ENCODE measurements around the gene ALX1. TPM values are rescaled to one million over a fixed set of nuclear protein-coding genes. Genes with fewer than 3 reads are reported as not detected.
A peak's percentile ranks its signal among the peaks of the same experiment; 100 is the strongest.

ALX1 gene
- total and polyA plus RNA-seq, 2 donors = 0.24 to 1.1 TPM

GRCh38 chr12:85278598-85279448 lies 1.2 kb upstream of the ALX1 start:
- H3K36me3 ChIP-seq (ENCODE audit: insufficient read depth) = no peaks in the 10 kb centered on the region
- H3K4me3 ChIP-seq (ENCODE audit: low read depth, low read length) = no peak overlapping the region
- H3K27ac ChIP-seq (ENCODE audit: low read depth) = no peak overlapping the region
- 58% methylated on average over 37 of the region's 37 CpGs for WGBS
- no peaks in the 10 kb centered on the region for H3K4me1 ChIP-seq (ENCODE audit: insufficient read depth)
- no peak for DNase-seq (ENCODE audit: extremely low spot score)

- H3K4me1 ChIP-seq (ENCODE audit: insufficient read depth) = no peaks in the 10 kb centered on the region
- H3K27ac ChIP-seq (ENCODE audit: low read depth) = no peak overlapping the region
- DNase-seq (ENCODE audit: extremely low spot score) = no peak
- H3K4me3 ChIP-seq (ENCODE audit: low read depth, low read length) = peak overlapping the region; percentile 23
- WGBS = 4% methylated on average over 44 of the region's 44 CpGs
- H3K36me3 ChIP-seq (ENCODE audit: insufficient read depth) = no peaks in the 10 kb centered on the region
These were observed 413 bp upstream of the ALX1 start for GRCh38 chr12:85279449-85280164.

GRCh38 chr12:85280984-85281630 lies 1.1 kb downstream of the ALX1 start:
- WGBS = 5% methylated on average over 15 of the region's 15 CpGs
- DNase-seq (ENCODE audit: extremely low spot score) = no peak
- no peaks in the 10 kb centered on the region for H3K36me3 ChIP-seq (ENCODE audit: insufficient read depth)
- H3K4me1 ChIP-seq (ENCODE audit: insufficient read depth) = no peaks in the 10 kb centered on the region
- peak overlapping the region; percentile 23 for H3K4me3 ChIP-seq (ENCODE audit: low read depth, low read length)
- no peak overlapping the region for H3K27ac ChIP-seq (ENCODE audit: low read depth)

GRCh38 chr12:85281636-85282312 lies 1.8 kb downstream of the ALX1 start:
- 14% methylated on average over 11 of the region's 11 CpGs for WGBS
- no peak overlapping the region for H3K4me3 ChIP-seq (ENCODE audit: low read depth, low read length)

GRCh38 chr12:85283560-85283959 lies 3.5 kb downstream of the ALX1 start:
- Histone ChIP-seq H3K4me1 (ENCODE audit: insufficient read depth) (no peaks in the 10 kb centered on the region), H3K4me3 (ENCODE audit: low read depth, low read length) (no peak overlapping the region), H3K27ac (ENCODE audit: low read depth) (no peak overlapping the region), H3K36me3 (ENCODE audit: insufficient read depth) (no peaks in the 10 kb centered on the region)
- 49% methylated on average over 6 of the region's 6 CpGs for WGBS
- DNase-seq (ENCODE audit: extremely low spot score) = no peak

More at GRCh38 chr12:85281636-85282312, 1.8 kb downstream of the ALX1 start:
- H3K4me1 ChIP-seq (ENCODE audit: insufficient read depth) = no peaks in the 10 kb centered on the region
- no peak overlapping the region for H3K27ac ChIP-seq (ENCODE audit: low read depth)
- no peak for DNase-seq (ENCODE audit: extremely low spot score)
- H3K36me3 ChIP-seq (ENCODE audit: insufficient read depth) = no peaks in the 10 kb centered on the region

GRCh38 chr12:85296362-85296761 lies 16.3 kb downstream of the ALX1 start:
- no peaks in the 10 kb centered on the region for H3K4me1 ChIP-seq (ENCODE audit: insufficient read depth)
- whole genome bisulfite sequencing = 13% methylated on average over 3 of the region's 3 CpGs
- no peak for DNase-seq (ENCODE audit: extremely low spot score)
- H3K36me3 ChIP-seq (ENCODE audit: insufficient read depth) = no peaks in the 10 kb centered on the region
- H3K27ac ChIP-seq (ENCODE audit: low read depth) = no peak overlapping the region
- no peak overlapping the region for H3K4me3 ChIP-seq (ENCODE audit: low read depth, low read length)

GRCh38 chr12:85299053-85299452 lies 19.0 kb downstream of the ALX1 start:
- 71% methylated on average over 2 of the region's 2 CpGs for WGBS

GRCh38 chr12:85301051-85301450 lies 21.0 kb downstream of the ALX1 start:
- H3K27ac ChIP-seq (ENCODE audit: low read depth) = no peak overlapping the region
- DNase-seq (ENCODE audit: extremely low spot score) = no peak
- H3K4me1 ChIP-seq (ENCODE audit: insufficient read depth) = no peaks in the 10 kb centered on the region
- WGBS = 71% methylated on average over 7 of the region's 7 CpGs
- H3K36me3 ChIP-seq (ENCODE audit: insufficient read depth) = no peaks in the 10 kb centered on the region
- no peak overlapping the region for H3K4me3 ChIP-seq (ENCODE audit: low read depth, low read length)

More at GRCh38 chr12:85299053-85299452, 19.0 kb downstream of the ALX1 start:
- Histone ChIP-seq H3K27ac (ENCODE audit: low read depth) (no peak overlapping the region), H3K36me3 (ENCODE audit: insufficient read depth) (no peaks in the 10 kb centered on the region), H3K4me1 (ENCODE audit: insufficient read depth) (no peaks in the 10 kb centered on the region), H3K4me3 (ENCODE audit: low read depth, low read length) (no peak overlapping the region)
- no peak for DNase-seq (ENCODE audit: extremely low spot score)

- DNase-seq (ENCODE audit: extremely low spot score) = no peak
- H3K27ac ChIP-seq (ENCODE audit: low read depth) = no peak overlapping the region
- no peaks in the 10 kb centered on the region for H3K36me3 ChIP-seq (ENCODE audit: insufficient read depth)
- 18% methylated on average over 5 of the region's 5 CpGs for WGBS
- no peaks in the 10 kb centered on the region for H3K4me1 ChIP-seq (ENCODE audit: insufficient read depth)
- H3K4me3 ChIP-seq (ENCODE audit: low read depth, low read length) = no peak overlapping the region
These were observed 28.4 kb downstream of the ALX1 start for GRCh38 chr12:85308374-85308773.

GRCh38 chr12:85309125-85309566 lies 29.1 kb downstream of the ALX1 start:
- H3K36me3 ChIP-seq (ENCODE audit: insufficient read depth) = no peaks in the 10 kb centered on the region
- DNase-seq (ENCODE audit: extremely low spot score) = no peak
- H3K27ac ChIP-seq (ENCODE audit: low read depth) = no peak overlapping the region
- 20% methylated on average over 5 of the region's 5 CpGs for WGBS
- no peaks in the 10 kb centered on the region for H3K4me1 ChIP-seq (ENCODE audit: insufficient read depth)
- no peak overlapping the region for H3K4me3 ChIP-seq (ENCODE audit: low read depth, low read length)

GRCh38 chr12:85310025-85310424 lies 30.0 kb downstream of the ALX1 start:
- Histone ChIP-seq H3K36me3 (ENCODE audit: insufficient read depth) (no peaks in the 10 kb centered on the region), H3K4me1 (ENCODE audit: insufficient read depth) (no peaks in the 10 kb centered on the region), H3K4me3 (ENCODE audit: low read depth, low read length) (no peak overlapping the region), H3K27ac (ENCODE audit: low read depth) (no peak overlapping the region)
- 36% methylated on average over 3 of the region's 3 CpGs for WGBS
- DNase-seq (ENCODE audit: extremely low spot score) = no peak

- Histone ChIP-seq H3K4me1 (ENCODE audit: insufficient read depth) (no peaks in the 10 kb centered on the region), H3K36me3 (ENCODE audit: insufficient read depth) (no peaks in the 10 kb centered on the region), H3K4me3 (ENCODE audit: low read depth, low read length) (no peak overlapping the region), H3K27ac (ENCODE audit: low read depth) (no peak overlapping the region)
- 86% methylated on average over 2 of the region's 2 CpGs for WGBS
- DNase-seq (ENCODE audit: extremely low spot score) = no peak
These were observed 30.5 kb downstream of the ALX1 start for GRCh38 chr12:85310456-85311076.

Data from urinary bladder (tissue), 4 donors.